OCI-LY1 (cell line): ENCODE data around the gene TGFB1.

Source experiments
- H2AFZ ChIP-seq: fragments of 200-600 bp; sonication (generic), shearing (Covaris generic); 2 replicates; pipeline ENCODE4 v1.6.0; 2014; ENCODE audit warnings: antibody characterized with exemption, mild to moderate bottlenecking, low read length
- H3F3A ChIP-seq: fragments of 200-600 bp; sonication (generic), shearing (Covaris generic); 2 replicates; pipeline ENCODE4 v1.6.0; 2014; ENCODE audit warnings: mild to moderate bottlenecking, antibody characterized with exemption, low read length, moderate library complexity; ENCODE audit not compliant: insufficient read depth
- H3K27ac ChIP-seq: fragments of 200-600 bp; sonication (generic); 2 replicates; pipeline ENCODE4 v1.5.1; 2014; ENCODE audit warnings: low read length, mixed run types, mild to moderate bottlenecking, low read depth; ENCODE audit not compliant: poor library complexity, severe bottlenecking
- H3K27me3 ChIP-seq: fragments of 200-600 bp; sonication (generic); 2 replicates; pipeline ENCODE4 v1.6.0; 2014; ENCODE audit warnings: antibody characterized with exemption, mild to moderate bottlenecking, low read length, moderate library complexity; ENCODE audit not compliant: insufficient read depth
- H3K36me3 ChIP-seq: fragments of 200-600 bp; sonication (generic); 2 replicates; pipeline ENCODE4 v1.6.1; 2014; ENCODE audit warnings: mild to moderate bottlenecking, antibody characterized with exemption, low read length, moderate library complexity, mixed read lengths; ENCODE audit not compliant: insufficient read depth
- H3K4me1 ChIP-seq: fragments of 200-600 bp; sonication (generic); 2 replicates; pipeline ENCODE4 v1.5.1; 2014; ENCODE audit warnings: mild to moderate bottlenecking, low read length, moderate library complexity; ENCODE audit not compliant: insufficient read depth, severe bottlenecking
- H3K4me2 ChIP-seq: fragments of 200-600 bp; sonication (generic), shearing (Covaris generic); 2 replicates; pipeline ENCODE4 v1.6.1; 2014; ENCODE audit warnings: low read length
- H3K4me3 ChIP-seq: fragments of 200-600 bp; sonication (generic); 2 replicates; pipeline ENCODE4 v1.5.1; 2014; ENCODE audit warnings: low read length, low read depth, mild to moderate bottlenecking, mixed read lengths; ENCODE audit not compliant: poor library complexity, severe bottlenecking
- H3K79me2 ChIP-seq: fragments of 200-600 bp; shearing (Covaris generic); 2 replicates; pipeline ENCODE4 v1.6.1; 2016; ENCODE audit warnings: mixed run types, low read length, mixed read lengths; ENCODE audit not compliant: insufficient read depth
- H3K9ac ChIP-seq: fragments of 200-600 bp; sonication (generic), shearing (Covaris generic); 2 replicates; pipeline ENCODE4 v1.6.1; 2014; ENCODE audit warnings: mild to moderate bottlenecking, low read length, mixed read lengths
- H3K9me2 ChIP-seq: fragments of 200-600 bp; sonication (generic), shearing (Covaris generic); 2 replicates; pipeline ENCODE4 v1.6.1; 2014; ENCODE audit warnings: low read depth, mild to moderate bottlenecking, low read length, mixed read lengths
- H3K9me3 ChIP-seq: fragments of 200-600 bp; shearing (Covaris generic); 2 replicates; pipeline ENCODE4 v1.6.1; 2014; ENCODE audit warnings: low read length, mixed read lengths
- H4K20me1 ChIP-seq: fragments of 200-600 bp; sonication (generic), shearing (Covaris generic); 2 replicates; pipeline ENCODE4 v1.6.0; 2016; ENCODE audit warnings: mild to moderate bottlenecking, low read length; ENCODE audit not compliant: insufficient read depth
- CTCF ChIP-seq: fragments of 200-600 bp; sonication (generic), shearing (Covaris generic); IDR thresholded peaks from 2 replicates; pipeline ENCODE4 v1.5.1; 2017; ENCODE audit warnings: mild to moderate bottlenecking, antibody characterized with exemption, low read length, moderate library complexity, mixed read lengths
- EZH2 ChIP-seq: fragments of 200-600 bp; sonication (generic), shearing (Covaris generic); IDR thresholded peaks from 2 replicates; pipeline ENCODE4 v1.8.0; 2017; ENCODE audit warnings: borderline replicate concordance, mixed run types, mild to moderate bottlenecking, antibody characterized with exemption, low read length, moderate library complexity, mixed read lengths

Gene TGFB1

GRCh38 chr19:41322451-41322850 is 31.3 kb downstream of the TGFB1 start:
- Histone ChIP-seq H4K20me1 (no peaks in the 10 kb centered on the region), H3K27me3 (no peaks in the 10 kb centered on the region), H2AFZ (no peak overlapping the region), H3K9ac (no peak overlapping the region), H3F3A (0 out of 2 replicates have a peak, but pooled peaks cover 4% of the 10 kb centered on the region), H3K9me2 (no peaks in the 10 kb centered on the region), H3K4me2 (no peak overlapping the region), H3K79me2 (no peaks in the 10 kb centered on the region), H3K4me1 (peaks cover 20% of the 10 kb centered on the region), H3K4me3 (no peak overlapping the region), H3K27ac (peak overlapping the region; percentile 17), H3K36me3 (peaks cover 49% of the 10 kb centered on the region), H3K9me3 (no peaks in the 10 kb centered on the region)
- no peak for TF ChIP-seq EZH2
- no peak for TF ChIP-seq CTCF

- Histone ChIP-seq H3K79me2 (no peaks in the 10 kb centered on the region), H3K9me3 (no peaks in the 10 kb centered on the region), H3K4me2 (no peak overlapping the region), H3K9ac (no peak overlapping the region), H3K4me1 (peaks cover 13% of the 10 kb centered on the region), H3K27ac (peak overlapping the region; percentile 17), H3K36me3 (peaks cover 57% of the 10 kb centered on the region), H3K4me3 (no peak overlapping the region), H2AFZ (no peak overlapping the region), H3F3A (0 out of 2 replicates have a peak, but pooled peaks cover 4% of the 10 kb centered on the region), H3K27me3 (no peaks in the 10 kb centered on the region), H4K20me1 (no peaks in the 10 kb centered on the region), H3K9me2 (no peaks in the 10 kb centered on the region)
- TF ChIP-seq CTCF (peak; percentile 43; the same call in 1 of the 2 replicates), EZH2 (no peak)
Measured at GRCh38 chr19:41321600-41322270, 32.0 kb downstream of the TGFB1 start.

GRCh38 chr19:41321204-41321599 is 32.5 kb downstream of the TGFB1 start:
- no peaks in the 10 kb centered on the region for H3K9me2 ChIP-seq
- H3K27ac ChIP-seq = no peak overlapping the region
- H3K9ac ChIP-seq = no peak overlapping the region
- H3K4me2 ChIP-seq = no peak overlapping the region
- no peaks in the 10 kb centered on the region for H3K79me2 ChIP-seq
- H3K4me1 ChIP-seq = peaks cover 7% of the 10 kb centered on the region
- no peak overlapping the region for H2AFZ ChIP-seq
- peaks cover 62% of the 10 kb centered on the region for H3K36me3 ChIP-seq
- H3K9me3 ChIP-seq = no peaks in the 10 kb centered on the region
- TF ChIP-seq CTCF (no peak), EZH2 (no peak)
- no peak overlapping the region for H3K4me3 ChIP-seq
- H3K27me3 ChIP-seq = no peaks in the 10 kb centered on the region
- H4K20me1 ChIP-seq = no peaks in the 10 kb centered on the region
- H3F3A ChIP-seq = 0 out of 2 replicates have a peak, but pooled peaks cover 4% of the 10 kb centered on the region
